A673 (cell line): Measurements from ENCODE around the gene CSTPP1. TPM values are rescaled to one million over a fixed set of nuclear protein-coding genes. Genes with fewer than 3 reads are reported as not detected.
"Not testable (repeated sequence)": the region's sequence is repeated elsewhere in the genome, so short reads cannot be mapped to it uniquely, and the experiment has no call there.

Experiments
- BruUV-seq: library from RNA; stranded (reverse); fragments of 400-500 nt; replicated peaks from 2 replicates; lab custom pipeline; 2021; lab: Mats Ljungman, UMichigan
- CTCF ChIA-PET: fragments of 300-600 bp; sonication (Branson Sonifier 250); formaldehyde crosslinking; loops from one replicate; lab custom pipeline; 2022; ENCODE audit warnings: antibody characterized with exemption; lab: Charles Lee
- POLR2A ChIA-PET: fragments of 300-600 bp; sonication (Branson Sonifier 250); formaldehyde crosslinking; loops from one replicate; lab custom pipeline; 2022; ENCODE audit warnings: antibody characterized with exemption; ENCODE audit not compliant: low non-redundant PET; lab: Charles Lee
- DNase-seq: peaks from one replicate; pipeline ENCODE4 v3.0.0-alpha.2; 2015; ENCODE audit warnings: low spot score
- H3K27ac ChIP-seq: fragments of 200-600 bp; sonication (generic); 2 replicates; pipeline ENCODE4 v1.5.1; 2016; ENCODE audit warnings: mixed run types, low read depth, mild to moderate bottlenecking, mixed read lengths, antibody characterized with exemption, low read length; ENCODE audit not compliant: poor library complexity, severe bottlenecking
- H3K27me3 ChIP-seq: fragments of 200-600 bp; sonication (generic); replicated peaks from 2 replicates; pipeline ENCODE4 v1.6.1; 2017; ENCODE audit warnings: mixed run types, low read depth, mild to moderate bottlenecking, mixed read lengths, antibody characterized with exemption, low read length; ENCODE audit not compliant: insufficient read depth, poor library complexity
- H3K36me3 ChIP-seq: fragments of 200-600 bp; sonication (generic); 2 replicates; pipeline ENCODE4 v1.6.1; 2016; ENCODE audit warnings: mixed run types, mild to moderate bottlenecking, mixed read lengths, antibody characterized with exemption, low read length; ENCODE audit not compliant: insufficient read depth, poor library complexity, severe bottlenecking
- H3K4me1 ChIP-seq: fragments of 200-600 bp; sonication (generic); 2 replicates; pipeline ENCODE4 v1.6.1; 2017; ENCODE audit warnings: mixed run types, mild to moderate bottlenecking, mixed read lengths, antibody characterized with exemption, low read length; ENCODE audit not compliant: insufficient read depth, poor library complexity, severe bottlenecking
- H3K4me3 ChIP-seq: fragments of 200-600 bp; sonication (generic); 2 replicates; pipeline ENCODE4 v1.5.1; 2016; ENCODE audit warnings: low read depth, mixed run types, mild to moderate bottlenecking, mixed read lengths, low read length; ENCODE audit not compliant: poor library complexity, severe bottlenecking
- H3K9me3 ChIP-seq: fragments of 200-600 bp; sonication (generic); 2 replicates; pipeline ENCODE4 v1.6.1; 2016; ENCODE audit warnings: mixed run types, low read depth, mild to moderate bottlenecking, mixed read lengths, antibody characterized with exemption, low read length; ENCODE audit not compliant: poor library complexity, severe bottlenecking
- CTCF ChIP-seq: fragments of 300-800, 200-600 bp; sonication (generic); conservative IDR thresholded peaks from 2 replicates; pipeline ENCODE4 v1.5.1; 2017; ENCODE audit warnings: low read depth, mild to moderate bottlenecking, antibody characterized with exemption, low read length, moderate library complexity, mixed read lengths
- EZH2 ChIP-seq: fragments of 200-600 bp; sonication (generic); IDR thresholded peaks from 2 replicates; pipeline ENCODE4 v1.6.1; 2017; ENCODE audit warnings: borderline replicate concordance, low read depth, mild to moderate bottlenecking, mixed read lengths, antibody characterized with exemption, low read length; ENCODE audit not compliant: poor library complexity, severe bottlenecking
- intact Hi-C: fragments of 100-400 bp; cut with micrococcal nuclease; formaldehyde crosslinking; loops from one replicate; pipeline ENCODE4 v1.10.0; 2022; ENCODE audit not compliant: unreplicated experiment
- total RNA-seq: library from RNA; stranded (reverse); gene quantifications from 2 replicates; pipeline ENCODE4 v1.2.3, GENCODE V29; 2021

The CSTPP1 gene
- total RNA-seq, 1 experiment from 2014 or later, result 79.3 TPM

GRCh38 chr11:46958777-46959176 is 22.2 kb downstream of the CSTPP1 start:
- no peak for DNase-seq
- ChIA-PET CTCF (no interaction called here), POLR2A (no interaction called here)
- peaks cover 10% of the 10 kb centered on the region for H3K9me3 ChIP-seq
- no TSS peak for BruUV-seq
- no peaks in the 10 kb centered on the region for H3K4me1 ChIP-seq
- TF ChIP-seq EZH2 (no peak), CTCF (no peak)
- H3K27ac ChIP-seq, result no peak overlapping the region
- H3K4me3 ChIP-seq, result no peak overlapping the region
- no peaks in the 10 kb centered on the region for H3K27me3 ChIP-seq
- H3K36me3 ChIP-seq, result peaks cover 3% of the 10 kb centered on the region
- intact Hi-C loops, result no loop called here

- intact Hi-C loops, result no loop called here
- peaks cover 3% of the 10 kb centered on the region for H3K36me3 ChIP-seq
- H3K27me3 ChIP-seq, result no peaks in the 10 kb centered on the region
- BruUV-seq, result no TSS peak
- H3K4me3 ChIP-seq, result no peak overlapping the region
- no peak for DNase-seq
- H3K9me3 ChIP-seq, result peaks cover 13% of the 10 kb centered on the region
- TF ChIP-seq EZH2 (no peak), CTCF (no peak)
- no peaks in the 10 kb centered on the region for H3K4me1 ChIP-seq
- POLR2A ChIA-PET, result no interaction called here
- no peak overlapping the region for H3K27ac ChIP-seq
- CTCF ChIA-PET, result no interaction called here
These were observed 24.5 kb downstream of the CSTPP1 start for GRCh38 chr11:46961041-46961440.

- H3K27me3 ChIP-seq, H3K36me3 ChIP-seq, H3K27ac ChIP-seq, DNase-seq, intact Hi-C loops, BruUV-seq, CTCF ChIA-PET, H3K4me1 ChIP-seq, H3K4me3 ChIP-seq: not testable (repeated sequence)
- peaks cover 13% of the 10 kb centered on the region for H3K9me3 ChIP-seq
- POLR2A ChIA-PET, result interaction anchor here (0.7 kb wide), 1 partner anchor 26 kb away, joined by 3 read pairs; the partner anchor contains the start of gene CSTPP1
These were observed 25.3 kb downstream of the CSTPP1 start for GRCh38 chr11:46961886-46962285.

GRCh38 chr11:46963844-46964243 is 27.3 kb downstream of the CSTPP1 start:
- Histone ChIP-seq H3K27ac (no peak overlapping the region), H3K36me3 (peaks cover 3% of the 10 kb centered on the region), H3K27me3 (no peaks in the 10 kb centered on the region), H3K4me1 (no peaks in the 10 kb centered on the region), H3K9me3 (peaks cover 13% of the 10 kb centered on the region), H3K4me3 (no peak overlapping the region)
- TF ChIP-seq EZH2 (no peak), CTCF (no peak)
- BruUV-seq, result no TSS peak
- intact Hi-C loops, result no loop called here
- ChIA-PET POLR2A (interaction anchor here (0.6 kb wide), 1 partner anchor 406 kb away, joined by 9 read pairs; no protein-coding TSS in a partner anchor), CTCF (no interaction called here)
- DNase-seq, result no peak
